Naive thymus-derived CD4-positive, alpha-beta T cell (primary cell): ENCODE measurements around the gene SKP2. TPM values are rescaled to one million over a fixed set of nuclear protein-coding genes. Genes with fewer than 3 reads are reported as not detected.

ENCODE experiments used
- ATAC-seq: fragments of 150-1000 bp; cut with Tn5 transposase; 2 replicates; pipeline ENCODE4 v1.10.0; 2021; ENCODE audit warnings: mild to moderate bottlenecking, moderate library complexity
- CTCF ChIA-PET: fragments of 350-600 bp; sonication (Branson Sonifier 250); formaldehyde crosslinking; loops from one replicate; lab custom pipeline; 2021; ENCODE audit warnings: antibody characterized with exemption; lab: Charles Lee
- POLR2A ChIA-PET: fragments of 350-600 bp; sonication (Branson Sonifier 250); formaldehyde crosslinking; loops from one replicate; lab custom pipeline; 2021; ENCODE audit warnings: antibody characterized with exemption, inconsistent platforms; lab: Charles Lee
- DNase-seq, 9 donors: peaks; one replicate each; pipeline versions ENCODE4 v3.0.0 to v3.0.0-alpha.2; 2020 to 2022; ENCODE audit warnings: mixed read lengths in 1 of 9
- H3K27ac ChIP-seq: one replicate; pipeline ENCODE4 v1.7.0; 2013; ENCODE audit warnings: mild to moderate bottlenecking, low read depth, low read length, moderate library complexity
- H3K27me3 ChIP-seq, 2 donors: one replicate each; pipeline ENCODE4 v1.7.0; 2013; ENCODE audit warnings: low read length in 2 of 2, mild to moderate bottlenecking in 2 of 2, moderate library complexity in 2 of 2; ENCODE audit not compliant: control insufficient read depth in 2 of 2, insufficient read depth in 2 of 2
- H3K36me3 ChIP-seq, 3 experiments: 1 replicate in 2 of 3; 2 replicates in 1 of 3; pipeline ENCODE4 v1.7.0; 2013; ENCODE audit warnings: low read length in 3 of 3, mild to moderate bottlenecking in 3 of 3, moderate library complexity in 1 of 3; ENCODE audit not compliant: insufficient read depth in 3 of 3, control insufficient read depth in 2 of 3
- H3K4me1 ChIP-seq, 2 donors: one replicate each; pipeline ENCODE4 v1.7.0; 2013; ENCODE audit warnings: low read length in 2 of 2, mild to moderate bottlenecking in 2 of 2, moderate library complexity in 1 of 2; ENCODE audit not compliant: control insufficient read depth in 2 of 2, insufficient read depth in 2 of 2
- H3K4me3 ChIP-seq: 2 replicates; pipeline ENCODE4 v1.7.0; 2013; ENCODE audit warnings: mild to moderate bottlenecking, low read length
- H3K9me3 ChIP-seq, 3 experiments: 1 replicate in 2 of 3; 2 replicates in 1 of 3; pipeline ENCODE4 v1.7.0; 2013; ENCODE audit warnings: low read length in 3 of 3; ENCODE audit not compliant: control insufficient read depth in 2 of 3
- H3K27ac Mint-ChIP-seq, 9 donors: one replicate each; pipeline ENCODE4 v1.8.0; 2020 to 2022; ENCODE audit warnings: mixed read lengths in 9 of 9, mild to moderate bottlenecking in 8 of 9, moderate library complexity in 5 of 9, inconsistent platforms in 2 of 9
- H3K27me3 Mint-ChIP-seq, 5 donors: one replicate each; pipeline ENCODE4 v1.8.0; 2021 to 2022; ENCODE audit warnings: mixed read lengths in 5 of 5, mild to moderate bottlenecking in 1 of 5
- H3K36me3 Mint-ChIP-seq, 5 donors: one replicate each; pipeline ENCODE4 v1.8.0; 2020 to 2022; ENCODE audit warnings: mixed read lengths in 5 of 5, mild to moderate bottlenecking in 3 of 5, inconsistent platforms in 1 of 5
- H3K4me1 Mint-ChIP-seq, 7 donors: one replicate each; pipeline ENCODE4 v1.8.0; 2020 to 2022; ENCODE audit warnings: mixed read lengths in 7 of 7, mild to moderate bottlenecking in 3 of 7, inconsistent platforms in 1 of 7
- H3K4me3 Mint-ChIP-seq, 10 donors: one replicate each; pipeline ENCODE4 v1.8.0; 2020 to 2022; ENCODE audit warnings: mild to moderate bottlenecking in 10 of 10, mixed read lengths in 10 of 10, moderate library complexity in 6 of 10, inconsistent platforms in 2 of 10
- H3K9me3 Mint-ChIP-seq, 11 donors: one replicate each; pipeline ENCODE4 v1.8.0; 2020 to 2022; ENCODE audit warnings: mixed read lengths in 11 of 11, mild to moderate bottlenecking in 4 of 11, inconsistent platforms in 1 of 11, moderate library complexity in 1 of 11
- intact Hi-C, 2 donors: fragments of 100-400 bp; cut with micrococcal nuclease; formaldehyde crosslinking; loops; one replicate each; pipeline ENCODE4 v1.15.1; 2023
- microRNA-seq: library from miRNA; unstranded; fragments of <30 nt; microRNA quantifications from one replicate; pipeline ENCODE4 v1.2.0, GENCODE V29; 2022; ENCODE audit warnings: borderline microRNAs expressed
- polyA plus RNA-seq, 2 donors: library from polyadenylated mRNA; unstranded; fragments of 300-500 nt; fragmentation: Illumina TruSeq; gene quantifications; one replicate each; pipeline ENCODE4 v1.2.3, GENCODE V29; 2021
- total RNA-seq, 6 experiments: library from RNA in 5 of 6; stranded (reverse) in 5 of 6; gene quantifications; 1 replicate in 5 of 6; 2 replicates in 1 of 6; pipeline ENCODE4 v1.2.3 and lab custom pipeline; 2021 to 2026

SKP2 gene
- total and polyA plus RNA-seq, 7 experiments from 2014 or later: 11.9 to 37.1 (median 23.3) TPM

GRCh38 chr5:36228505-36228904, 76.6 kb downstream of the SKP2 start:
- Mint-ChIP-seq H3K4me1 (peaks cover 0 to 22% (median 9%) of the 10 kb centered on the region in 7 donors), H3K9me3 (no peaks in the 10 kb centered on the region), H3K36me3 (peaks cover 0 to 18% (median 10%) of the 10 kb centered on the region in 5 donors), H3K27me3 (no peaks in the 10 kb centered on the region), H3K4me3 (no peak overlapping the region), H3K27ac (no peak overlapping the region)
- H3K36me3 ChIP-seq: peaks cover 0 to 2% (median 0%) of the 10 kb centered on the region in 3 experiments
- ATAC-seq (no peak), DNase-seq (no peak)
- CTCF ChIA-PET: no interaction called here
- no peak overlapping the region for H3K4me3 ChIP-seq
- intact Hi-C loops: no loop called here
- H3K27me3 ChIP-seq: no peaks in the 10 kb centered on the region
- H3K9me3 ChIP-seq: no peaks in the 10 kb centered on the region
- POLR2A ChIA-PET: interaction anchor here (0.9 kb wide), 1 partner anchor 13 kb away, joined by 3 read pairs; the partner anchor contains the start of gene NADK2
- no peak overlapping the region for H3K27ac ChIP-seq
- no peaks in the 10 kb centered on the region for H3K4me1 ChIP-seq

DNA sequence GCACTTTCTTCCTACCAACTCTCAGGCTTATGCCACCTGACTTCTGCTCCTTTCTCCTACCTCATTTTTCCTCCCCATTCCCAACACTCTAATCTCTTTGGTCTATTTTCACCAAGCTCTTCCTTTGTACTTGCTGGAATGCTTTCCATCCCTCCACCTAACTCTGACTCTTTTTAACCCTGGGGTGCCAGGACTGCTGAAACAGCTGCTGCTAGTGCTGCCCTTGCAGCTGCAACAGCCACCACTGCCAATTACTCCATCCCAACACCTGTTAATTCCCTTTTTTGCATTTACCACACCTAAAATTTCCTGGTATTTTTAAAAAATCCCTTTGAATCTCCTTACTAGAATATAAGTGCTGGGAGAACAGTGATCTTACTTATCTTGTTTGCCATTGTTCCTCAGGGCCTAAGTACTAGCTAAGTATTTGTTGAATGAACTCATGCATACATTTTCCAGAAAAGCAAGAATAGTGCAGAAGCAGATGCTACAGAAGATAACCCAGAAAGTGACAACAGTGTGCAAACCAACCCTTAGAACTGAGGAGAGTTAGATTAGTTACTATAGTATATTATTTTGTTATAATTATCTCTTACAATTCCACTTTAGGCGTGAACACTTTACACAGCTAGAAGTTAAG, 78.4 kb downstream of the SKP2 start:
- H3K4me3 ChIP-seq: no peak overlapping the region
- DNase-seq (no peak), ATAC-seq (no peak)
- no peak overlapping the region for H3K27ac ChIP-seq
- Mint-ChIP-seq H3K27ac (no peak overlapping the region), H3K27me3 (no peaks in the 10 kb centered on the region), H3K9me3 (no peaks in the 10 kb centered on the region), H3K4me1 (peaks cover 0 to 22% (median 9%) of the 10 kb centered on the region in 7 donors), H3K36me3 (peaks cover 0 to 11% (median 4%) of the 10 kb centered on the region in 5 donors), H3K4me3 (no peak overlapping the region)
- no peaks in the 10 kb centered on the region for H3K4me1 ChIP-seq
- no peaks in the 10 kb centered on the region for H3K36me3 ChIP-seq
- no peaks in the 10 kb centered on the region for H3K27me3 ChIP-seq
- no peaks in the 10 kb centered on the region for H3K9me3 ChIP-seq
- intact Hi-C loops: no loop called here
- ChIA-PET POLR2A (interaction anchor here (2.1 kb wide), 1 partner anchor 11 kb away, joined by 5 read pairs; the partner anchor contains the start of gene NADK2), CTCF (no interaction called here)

GRCh38 chr5:36232533-36232932, 80.6 kb downstream of the SKP2 start:
- Mint-ChIP-seq H3K36me3 (no peaks in the 10 kb centered on the region), H3K27me3 (no peaks in the 10 kb centered on the region), H3K27ac (no peak overlapping the region), H3K9me3 (no peaks in the 10 kb centered on the region), H3K4me1 (peaks cover 0 to 36% (median 21%) of the 10 kb centered on the region in 7 donors), H3K4me3 (no peak overlapping the region)
- DNase-seq (no peak), ATAC-seq (no peak)
- ChIA-PET CTCF (no interaction called here), POLR2A (no interaction called here)
- no peaks in the 10 kb centered on the region for H3K36me3 ChIP-seq
- H3K27ac ChIP-seq: no peak overlapping the region
- H3K9me3 ChIP-seq: no peaks in the 10 kb centered on the region
- H3K27me3 ChIP-seq: no peaks in the 10 kb centered on the region
- no peak overlapping the region for H3K4me3 ChIP-seq
- H3K4me1 ChIP-seq: no peaks in the 10 kb centered on the region
- intact Hi-C loops: no loop called here

Small RNA genes within 50 kb of the gene (microRNA-seq; reads per million reads assigned to microRNA genes)
- gene MIR580: 8.3 reads per million, percentile 15 among the genes with 10 or more reads in this experiment

Other genes starting within 250 kb of the SKP2 start
- not detected for gene CAPSL, start 213.5 kb upstream of the SKP2 start, total RNA-seq
- gene CAPSL, start 213.5 kb upstream of the SKP2 start, polyA plus RNA-seq: not detected
- gene UGT3A1, start 160.7 kb upstream of the SKP2 start, total RNA-seq: not detected
- gene UGT3A1, start 160.7 kb upstream of the SKP2 start, polyA plus RNA-seq: not detected
- gene UGT3A2, start 85.2 kb upstream of the SKP2 start, total RNA-seq: under 1 TPM in 1 of 5 experiments, not detected in 4; 0.39 TPM
- under 1 TPM in 1 of 2 donors, not detected in 1; 0.94 TPM for gene UGT3A2, start 85.2 kb upstream of the SKP2 start, polyA plus RNA-seq
- gene LMBRD2, start 224 bp upstream of the SKP2 start, total RNA-seq: 10 to 100 TPM in 3 of 5 experiments, 1 to 10 TPM in 2; 6.8 to 17.1 (median 12.3) TPM
- gene LMBRD2, start 224 bp upstream of the SKP2 start, polyA plus RNA-seq: 1 to 10 TPM; 4.1 to 4.9 TPM
- gene NADK2, start 89.8 kb downstream of the SKP2 start, total RNA-seq: 10 to 100 TPM; 11.3 to 17.8 (median 13.0) TPM
- gene NADK2, start 89.8 kb downstream of the SKP2 start, polyA plus RNA-seq: 1 to 10 TPM; 7.0 to 9.6 TPM
- not detected for gene RANBP3L, start 149.8 kb downstream of the SKP2 start, total RNA-seq
- not detected for gene RANBP3L, start 149.8 kb downstream of the SKP2 start, polyA plus RNA-seq